Mesothelial cell of epicardium (in vitro differentiated cells): ENCODE measurements around the gene FRMPD2. TPM values are rescaled to one million over a fixed set of nuclear protein-coding genes. Genes with fewer than 3 reads are reported as not detected.

Source experiments
- DNase-seq, 2 experiments: peaks; one replicate each; pipeline ENCODE4 v3.0.0; 2021; ENCODE audit warnings: low spot score in 2 of 2; ENCODE audit not compliant: unreplicated experiment in 2 of 2
- H3K27ac Mint-ChIP-seq: 2 replicates; pipeline ENCODE4 v1.8.0; 2021; ENCODE audit warnings: mixed read lengths
- H3K27me3 Mint-ChIP-seq: 2 replicates; pipeline ENCODE4 v1.8.0; 2021; ENCODE audit warnings: low read depth, mixed read lengths
- H3K36me3 Mint-ChIP-seq: 2 replicates; pipeline ENCODE4 v1.8.0; 2021; ENCODE audit warnings: mixed read lengths
- H3K4me1 Mint-ChIP-seq: 2 replicates; pipeline ENCODE4 v1.8.0; 2021; ENCODE audit warnings: mixed read lengths
- H3K4me3 Mint-ChIP-seq: 2 replicates; pipeline ENCODE4 v1.8.0; 2021; ENCODE audit warnings: mild to moderate bottlenecking, moderate library complexity, mixed read lengths
- H3K9me3 Mint-ChIP-seq: 2 replicates; pipeline ENCODE4 v1.8.0; 2021; ENCODE audit warnings: mixed read lengths
- total RNA-seq: library from RNA; stranded (reverse); gene quantifications from 3 replicates; pipeline ENCODE4 v1.2.1, GENCODE V29; 2021
- TF ChIP-seq, protein P1 (sequence below): fragments of 200-600 bp; sonication (generic); IDR thresholded peaks from one replicate; pipeline ENCODE4 v1.5.0; 2021; ENCODE audit warnings: antibody characterized with exemption; ENCODE audit not compliant: unreplicated experiment

FRMPD2 gene
- total RNA-seq, 1 donor from 2014 or later, result 0.18 TPM

DNA sequence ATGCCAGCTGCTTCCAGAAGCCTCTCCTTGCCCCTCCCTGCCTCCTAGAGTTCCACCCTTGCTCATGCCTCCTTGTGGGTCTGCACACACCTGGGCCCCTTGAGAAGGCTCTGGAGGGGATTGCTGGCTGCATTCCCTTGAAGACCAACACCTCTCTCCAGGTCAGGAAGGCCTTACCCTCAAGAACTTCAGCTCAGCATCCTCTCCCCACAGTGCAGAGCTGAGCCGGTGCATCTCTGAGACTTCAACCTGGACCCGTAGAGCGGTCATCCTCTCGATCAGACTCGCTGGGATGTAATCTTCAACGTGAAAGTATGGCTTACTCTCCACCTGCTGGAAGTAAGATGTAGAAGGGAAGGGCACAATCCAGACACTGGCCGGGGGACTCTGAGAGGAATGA lies 62.7 kb downstream of the FRMPD2 start:
- peaks cover 4% of the 10 kb centered on the region for H3K9me3 Mint-ChIP-seq
- DNase-seq, result no peak
- H3K27ac Mint-ChIP-seq, result no peak overlapping the region
- H3K36me3 Mint-ChIP-seq, result no peaks in the 10 kb centered on the region
- peaks cover 15% of the 10 kb centered on the region for H3K27me3 Mint-ChIP-seq
- no peaks in the 10 kb centered on the region for H3K4me1 Mint-ChIP-seq
- TF ChIP-seq, protein P1, sequence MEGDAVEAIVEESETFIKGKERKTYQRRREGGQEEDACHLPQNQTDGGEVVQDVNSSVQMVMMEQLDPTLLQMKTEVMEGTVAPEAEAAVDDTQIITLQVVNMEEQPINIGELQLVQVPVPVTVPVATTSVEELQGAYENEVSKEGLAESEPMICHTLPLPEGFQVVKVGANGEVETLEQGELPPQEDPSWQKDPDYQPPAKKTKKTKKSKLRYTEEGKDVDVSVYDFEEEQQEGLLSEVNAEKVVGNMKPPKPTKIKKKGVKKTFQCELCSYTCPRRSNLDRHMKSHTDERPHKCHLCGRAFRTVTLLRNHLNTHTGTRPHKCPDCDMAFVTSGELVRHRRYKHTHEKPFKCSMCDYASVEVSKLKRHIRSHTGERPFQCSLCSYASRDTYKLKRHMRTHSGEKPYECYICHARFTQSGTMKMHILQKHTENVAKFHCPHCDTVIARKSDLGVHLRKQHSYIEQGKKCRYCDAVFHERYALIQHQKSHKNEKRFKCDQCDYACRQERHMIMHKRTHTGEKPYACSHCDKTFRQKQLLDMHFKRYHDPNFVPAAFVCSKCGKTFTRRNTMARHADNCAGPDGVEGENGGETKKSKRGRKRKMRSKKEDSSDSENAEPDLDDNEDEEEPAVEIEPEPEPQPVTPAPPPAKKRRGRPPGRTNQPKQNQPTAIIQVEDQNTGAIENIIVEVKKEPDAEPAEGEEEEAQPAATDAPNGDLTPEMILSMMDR, result no peak
- no peak overlapping the region for H3K4me3 Mint-ChIP-seq

DNA sequence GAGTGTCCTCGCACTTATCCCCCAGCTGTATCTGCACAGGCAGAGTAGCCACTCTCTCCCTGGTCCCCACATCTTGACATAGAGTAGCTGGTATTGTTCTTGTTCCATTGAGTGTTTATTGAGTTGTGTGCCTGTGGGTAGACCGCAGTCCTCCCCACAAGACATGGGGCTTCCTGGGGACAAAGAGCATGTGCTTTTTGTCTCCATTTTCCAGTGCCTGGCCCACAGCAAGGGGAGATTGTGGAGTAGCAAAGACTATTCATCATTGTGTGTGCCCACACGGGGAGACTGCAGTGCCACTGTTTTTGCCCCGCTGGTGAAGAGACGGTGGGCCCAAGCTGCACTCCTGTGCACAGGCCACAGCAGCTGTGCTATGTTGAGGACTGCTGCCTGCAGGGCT lies 63.5 kb downstream of the FRMPD2 start:
- TF ChIP-seq, protein P1, result no peak
- peaks cover 15% of the 10 kb centered on the region for H3K27me3 Mint-ChIP-seq
- DNase-seq, result no peak
- no peaks in the 10 kb centered on the region for H3K36me3 Mint-ChIP-seq
- no peak overlapping the region for H3K4me3 Mint-ChIP-seq
- H3K4me1 Mint-ChIP-seq, result no peaks in the 10 kb centered on the region
- peaks cover 4% of the 10 kb centered on the region for H3K9me3 Mint-ChIP-seq
- no peak overlapping the region for H3K27ac Mint-ChIP-seq

DNA sequence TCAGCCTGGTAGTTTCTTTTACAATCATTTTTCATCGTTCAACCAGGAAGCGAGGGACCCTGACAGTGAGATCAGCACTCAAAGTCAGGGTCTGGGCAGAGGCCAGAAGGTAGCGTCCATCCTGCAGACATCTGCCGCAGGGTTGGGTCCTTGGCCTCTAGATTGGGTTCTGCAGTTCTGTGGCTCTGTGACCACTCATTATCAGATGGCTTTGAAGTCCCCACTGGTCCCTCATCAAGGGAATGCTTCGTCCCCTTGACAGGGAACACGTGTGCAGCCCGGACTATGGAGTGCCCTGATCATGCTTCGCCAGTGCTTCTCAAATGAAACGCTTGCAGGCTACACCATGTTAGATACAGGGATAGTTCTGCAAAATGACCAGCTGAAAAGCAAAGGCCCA lies 64.1 kb downstream of the FRMPD2 start:
- no peak overlapping the region for H3K4me3 Mint-ChIP-seq
- no peak overlapping the region for H3K27ac Mint-ChIP-seq
- TF ChIP-seq, protein P1, result no peak
- H3K9me3 Mint-ChIP-seq, result peaks cover under 1% of the 10 kb centered on the region
- H3K36me3 Mint-ChIP-seq, result no peaks in the 10 kb centered on the region
- DNase-seq, result no peak
- no peaks in the 10 kb centered on the region for H3K4me1 Mint-ChIP-seq
- peaks cover 15% of the 10 kb centered on the region for H3K27me3 Mint-ChIP-seq

DNA sequence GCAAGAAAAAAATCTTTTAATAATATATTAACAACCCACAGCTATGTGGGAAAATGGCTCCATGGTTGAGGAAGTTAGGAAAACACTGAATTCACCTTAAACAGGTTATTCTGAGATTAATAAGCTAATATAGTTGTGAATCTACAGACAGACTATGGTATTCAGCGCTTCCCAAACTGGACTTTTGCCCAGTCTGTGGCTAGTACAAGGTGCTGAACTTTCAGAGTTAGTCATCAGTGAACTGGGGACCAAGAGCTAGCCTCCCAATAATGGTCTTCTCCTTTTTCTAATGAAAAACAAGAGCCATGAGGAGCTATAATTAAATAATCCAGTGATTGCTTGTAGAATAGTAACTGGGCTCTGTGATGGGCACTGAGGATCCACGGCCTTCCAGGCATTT lies 65.3 kb downstream of the FRMPD2 start:
- Mint-ChIP-seq H3K4me3 (no peak overlapping the region), H3K9me3 (no peaks in the 10 kb centered on the region), H3K27me3 (peaks cover 15% of the 10 kb centered on the region), H3K36me3 (no peaks in the 10 kb centered on the region), H3K4me1 (no peaks in the 10 kb centered on the region), H3K27ac (no peak overlapping the region)
- DNase-seq, result no peak
- TF ChIP-seq, protein P1, result no peak

DNA sequence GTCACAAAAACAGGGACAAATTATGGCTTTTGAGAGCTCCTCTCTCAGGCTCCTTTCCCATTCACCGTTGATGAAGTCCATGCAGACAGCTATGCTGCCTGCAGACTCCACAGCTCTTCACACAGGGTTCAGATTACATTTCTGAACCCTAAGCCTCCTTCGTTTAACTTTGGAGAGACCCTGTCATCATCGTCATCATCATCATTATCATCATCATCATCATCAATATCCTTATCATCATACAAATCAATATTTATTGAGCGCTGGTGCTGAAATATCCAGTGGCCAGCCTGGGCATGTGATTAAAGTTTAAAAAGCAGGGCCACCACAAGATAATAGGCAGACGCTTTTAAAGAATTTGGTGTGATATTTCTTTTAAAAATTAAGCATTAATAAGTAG lies 66.6 kb downstream of the FRMPD2 start:
- Mint-ChIP-seq H3K27ac (no peak overlapping the region), H3K4me1 (no peaks in the 10 kb centered on the region), H3K27me3 (peaks cover 14% of the 10 kb centered on the region), H3K4me3 (no peak overlapping the region), H3K36me3 (no peaks in the 10 kb centered on the region), H3K9me3 (no peaks in the 10 kb centered on the region)
- DNase-seq, result no peak
- TF ChIP-seq, protein P1, result no peak
